HEK293 (cell line): ENCODE results near the gene PURB.
A peak's percentile ranks its signal among the peaks of the same experiment; 100 is the strongest.

Experiments used
- CTCF ChIA-PET: fragments of 350-600 bp; formaldehyde crosslinking; extraction: SDS; loops from one replicate; lab custom pipeline; 2021; ENCODE audit warnings: antibody characterized with exemption; lab: Yijun Ruan, JAX
- POLR2A ChIA-PET: fragments of 300-600 bp; formaldehyde crosslinking; extraction: SDS; loops from one replicate; lab custom pipeline; 2020; ENCODE audit warnings: antibody characterized with exemption, inconsistent platforms; lab: Yijun Ruan, JAX
- H3K27ac ChIP-seq: fragments of 200-500 bp; sonication (Bioruptor generic); 2 replicates; pipeline ENCODE4 v1.5.1; 2014; ENCODE audit warnings: low read depth, low read length, control low read depth, inconsistent platforms; ENCODE audit errors: extremely low read depth
- H3K36me3 ChIP-seq, 2 experiments: fragments of 200-500 bp in 1 of 2; sonication (Bioruptor generic) in 1 of 2; 1 replicate in 1 of 2; 2 replicates in 1 of 2; pipeline ENCODE4 v1.5.1; 2014 to 2017; ENCODE audit warnings: inconsistent platforms in 2 of 2, low read length in 2 of 2; ENCODE audit not compliant: control insufficient read depth in 2 of 2, insufficient read depth in 1 of 2
- H3K4me1 ChIP-seq: fragments of 200-500 bp; sonication (Bioruptor generic); 2 replicates; pipeline ENCODE4 v1.5.1; 2014; ENCODE audit warnings: mild to moderate bottlenecking, low read length, inconsistent platforms; ENCODE audit not compliant: control insufficient read depth, insufficient read depth
- H3K4me3 ChIP-seq: 2 replicates; pipeline ENCODE4 v1.5.1; 2011; ENCODE audit warnings: low read depth, mild to moderate bottlenecking, control low read depth, low read length, moderate library complexity
- H3K9me3 ChIP-seq: fragments of 200-500 bp; sonication (Bioruptor generic); 2 replicates; pipeline ENCODE4 v1.5.1; 2014; ENCODE audit warnings: low read depth, low read length, inconsistent platforms; ENCODE audit not compliant: control insufficient read depth, insufficient read depth
- GLI2 ChIP-seq: fragments of 450-650 bp; formaldehyde crosslinking; IDR thresholded peaks from 2 replicates; pipeline ENCODE4; 2017; ENCODE audit warnings: missing biosample characterization, missing genetic modification characterization, low read depth, borderline replicate concordance
- GLIS1 ChIP-seq: fragments of 450-650 bp; formaldehyde crosslinking; IDR thresholded peaks from 2 replicates; pipeline ENCODE4 v1.5.1; 2016; ENCODE audit warnings: missing biosample characterization, missing genetic modification characterization
- IKZF3 ChIP-seq: fragments of 450-650 bp; IDR thresholded peaks from 2 replicates; pipeline ENCODE4 v1.5.0; 2018; ENCODE audit warnings: missing biosample characterization, mild to moderate bottlenecking, missing genetic modification characterization, moderate library complexity
- SP2 ChIP-seq: fragments of 450-650 bp; formaldehyde crosslinking; IDR thresholded peaks from 2 replicates; pipeline ENCODE4 v1.5.1; 2016; ENCODE audit warnings: missing biosample characterization, missing genetic modification characterization
- TCF7L2 ChIP-seq: IDR thresholded peaks from 2 replicates; pipeline ENCODE4 v1.6.1; 2011; ENCODE audit warnings: low read depth, mild to moderate bottlenecking, inconsistent platforms, low read length, moderate library complexity, borderline replicate concordance
- WT1 ChIP-seq: fragments of 450-650 bp; formaldehyde crosslinking; IDR thresholded peaks from 2 replicates; pipeline ENCODE4 v1.5.1; 2016; ENCODE audit warnings: missing biosample characterization, missing genetic modification characterization
- YY1 ChIP-seq: fragments of 450-650 bp; formaldehyde crosslinking; IDR thresholded peaks from 2 replicates; pipeline ENCODE4 v1.5.1; 2018; ENCODE audit warnings: missing biosample characterization, missing genetic modification characterization
- ZBTB1 ChIP-seq: fragments of 450-650 bp; formaldehyde crosslinking; IDR thresholded peaks from 2 replicates; pipeline ENCODE4 v1.5.1; 2016; ENCODE audit warnings: missing biosample characterization, missing genetic modification characterization
- ZBTB17 ChIP-seq: fragments of 450-650 bp; formaldehyde crosslinking; IDR thresholded peaks from 2 replicates; pipeline ENCODE4 v1.5.1; 2016; ENCODE audit warnings: missing biosample characterization, missing genetic modification characterization
- ZFHX2 ChIP-seq: fragments of 450-650 bp; formaldehyde crosslinking; conservative IDR thresholded peaks from 2 replicates; pipeline ENCODE4 v1.5.1; 2016; ENCODE audit warnings: missing biosample characterization, missing genetic modification characterization
- ZIC2 ChIP-seq: fragments of 450-650 bp; formaldehyde crosslinking; IDR thresholded peaks from 2 replicates; pipeline ENCODE4 v1.5.1; 2016; ENCODE audit warnings: missing biosample characterization, missing genetic modification characterization
- ZNF302 ChIP-seq: fragments of 450-650 bp; formaldehyde crosslinking; IDR thresholded peaks from 2 replicates; pipeline ENCODE4 v1.5.1; 2016; ENCODE audit warnings: missing biosample characterization, missing genetic modification characterization, low read depth
- ZNF335 ChIP-seq: fragments of 450-650 bp; formaldehyde crosslinking; conservative IDR thresholded peaks from 2 replicates; pipeline ENCODE4 v1.5.1; 2016; ENCODE audit warnings: missing biosample characterization, missing genetic modification characterization
- ZNF664 ChIP-seq: fragments of 450-650 bp; formaldehyde crosslinking; IDR thresholded peaks from 2 replicates; pipeline ENCODE4 v1.5.1; 2016; ENCODE audit warnings: missing biosample characterization, missing genetic modification characterization
- ZNF791 ChIP-seq: fragments of 450-650 bp; formaldehyde crosslinking; IDR thresholded peaks from 2 replicates; pipeline ENCODE4 v1.5.1; 2016; ENCODE audit warnings: missing biosample characterization, missing genetic modification characterization
- TF ChIP-seq, protein P1 (sequence below): fragments of 450-650 bp; formaldehyde crosslinking; IDR thresholded peaks from 2 replicates; pipeline ENCODE4 v1.5.1; 2016; ENCODE audit warnings: missing biosample characterization, missing genetic modification characterization
- TF ChIP-seq, protein P2 (sequence below): fragments of 450-650 bp; formaldehyde crosslinking; IDR thresholded peaks from 2 replicates; pipeline ENCODE4 v1.5.1; 2016; ENCODE audit warnings: missing biosample characterization, missing genetic modification characterization
- TF ChIP-seq, protein P3 (sequence below): fragments of 450-650 bp; formaldehyde crosslinking; IDR thresholded peaks from 2 replicates; pipeline ENCODE4 v1.5.1; 2017; ENCODE audit warnings: missing biosample characterization, mild to moderate bottlenecking, missing genetic modification characterization, moderate library complexity
- TF ChIP-seq, protein P4 (sequence below): fragments of 450-650 bp; formaldehyde crosslinking; IDR thresholded peaks from 2 replicates; pipeline ENCODE4 v1.5.1; 2016; ENCODE audit warnings: missing biosample characterization, missing genetic modification characterization
- TF ChIP-seq, protein P5 (sequence below): fragments of 450-650 bp; formaldehyde crosslinking; IDR thresholded peaks from 2 replicates; pipeline ENCODE4 v1.5.1; 2016; ENCODE audit warnings: missing biosample characterization, missing genetic modification characterization

The PURB gene

DNA sequence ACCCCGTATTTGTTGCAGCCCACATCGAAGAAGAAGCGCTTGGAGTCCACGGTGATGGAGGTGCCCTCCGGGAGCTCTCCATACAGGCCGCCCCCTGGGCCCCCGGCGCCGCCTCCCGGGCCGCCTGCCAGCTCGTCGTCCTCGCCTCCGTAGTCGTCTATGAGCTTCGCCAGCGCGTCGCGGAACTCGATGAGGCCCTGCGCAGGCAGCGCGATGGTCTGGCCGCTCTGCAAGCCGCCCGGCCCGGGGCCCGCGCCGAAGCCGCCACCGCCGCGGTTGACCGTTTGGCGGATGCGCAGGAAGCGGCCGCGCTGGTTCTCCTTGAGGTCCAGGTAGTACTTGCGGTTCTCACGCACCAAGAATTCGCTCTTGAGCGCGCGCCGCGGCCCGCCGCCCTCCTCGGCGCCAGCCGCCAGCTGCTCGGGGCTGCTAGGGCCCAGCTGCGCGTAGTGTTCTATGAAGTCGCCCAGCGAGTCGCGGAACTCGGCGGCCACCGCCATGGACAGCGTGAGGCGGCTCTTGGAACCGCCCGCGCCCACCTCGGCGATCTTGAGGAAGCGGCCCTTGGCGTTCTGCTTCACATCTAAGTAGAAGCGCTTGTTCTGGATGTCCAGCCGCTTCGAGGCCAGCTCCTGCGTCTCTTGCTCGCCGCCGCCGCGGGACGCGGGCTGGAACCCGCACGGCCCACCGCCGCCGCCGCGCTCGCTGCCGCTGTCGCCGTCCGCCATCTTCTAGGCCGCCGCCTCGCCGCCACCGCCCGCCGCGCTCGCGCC is 523 bp downstream of the PURB start (continued):
- TF ChIP-seq, protein P1, sequence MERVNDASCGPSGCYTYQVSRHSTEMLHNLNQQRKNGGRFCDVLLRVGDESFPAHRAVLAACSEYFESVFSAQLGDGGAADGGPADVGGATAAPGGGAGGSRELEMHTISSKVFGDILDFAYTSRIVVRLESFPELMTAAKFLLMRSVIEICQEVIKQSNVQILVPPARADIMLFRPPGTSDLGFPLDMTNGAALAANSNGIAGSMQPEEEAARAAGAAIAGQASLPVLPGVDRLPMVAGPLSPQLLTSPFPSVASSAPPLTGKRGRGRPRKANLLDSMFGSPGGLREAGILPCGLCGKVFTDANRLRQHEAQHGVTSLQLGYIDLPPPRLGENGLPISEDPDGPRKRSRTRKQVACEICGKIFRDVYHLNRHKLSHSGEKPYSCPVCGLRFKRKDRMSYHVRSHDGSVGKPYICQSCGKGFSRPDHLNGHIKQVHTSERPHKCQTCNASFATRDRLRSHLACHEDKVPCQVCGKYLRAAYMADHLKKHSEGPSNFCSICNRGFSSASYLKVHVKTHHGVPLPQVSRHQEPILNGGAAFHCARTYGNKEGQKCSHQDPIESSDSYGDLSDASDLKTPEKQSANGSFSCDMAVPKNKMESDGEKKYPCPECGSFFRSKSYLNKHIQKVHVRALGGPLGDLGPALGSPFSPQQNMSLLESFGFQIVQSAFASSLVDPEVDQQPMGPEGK, result peak; percentile 39; the same call in 1 of the 2 replicates
- no peak for TF ChIP-seq ZNF664 (tag by site-specific recombination)
- TF ChIP-seq YY1 (tag by site-specific recombination), result peak; percentile 33; the same call in 1 of the 2 replicates
- peak; percentile 19; the same call in 1 of the 2 replicates for TF ChIP-seq ZIC2 (tag by site-specific recombination)
- TF ChIP-seq, protein P2, sequence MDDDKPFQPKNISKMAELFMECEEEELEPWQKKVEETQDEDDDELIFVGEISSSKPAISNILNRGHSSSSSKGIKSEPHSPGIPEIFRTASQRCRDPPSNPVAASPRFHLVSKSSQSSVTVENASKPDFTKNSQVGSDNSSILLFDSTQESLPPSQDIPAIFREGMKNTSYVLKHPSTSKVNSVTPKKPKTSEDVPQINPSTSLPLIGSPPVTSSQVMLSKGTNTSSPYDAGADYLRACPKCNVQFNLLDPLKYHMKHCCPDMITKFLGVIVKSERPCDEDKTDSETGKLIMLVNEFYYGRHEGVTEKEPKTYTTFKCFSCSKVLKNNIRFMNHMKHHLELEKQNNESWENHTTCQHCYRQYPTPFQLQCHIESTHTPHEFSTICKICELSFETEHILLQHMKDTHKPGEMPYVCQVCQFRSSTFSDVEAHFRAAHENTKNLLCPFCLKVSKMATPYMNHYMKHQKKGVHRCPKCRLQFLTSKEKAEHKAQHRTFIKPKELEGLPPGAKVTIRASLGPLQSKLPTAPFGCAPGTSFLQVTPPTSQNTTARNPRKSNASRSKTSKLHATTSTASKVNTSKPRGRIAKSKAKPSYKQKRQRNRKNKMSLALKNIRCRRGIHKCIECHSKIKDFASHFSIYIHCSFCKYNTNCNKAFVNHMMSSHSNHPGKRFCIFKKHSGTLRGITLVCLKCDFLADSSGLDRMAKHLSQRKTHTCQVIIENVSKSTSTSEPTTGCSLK (tag by site-specific recombination), result no peak
- peak; percentile 36 for TF ChIP-seq SP2 (tag by site-specific recombination)
- TF ChIP-seq, protein P3, sequence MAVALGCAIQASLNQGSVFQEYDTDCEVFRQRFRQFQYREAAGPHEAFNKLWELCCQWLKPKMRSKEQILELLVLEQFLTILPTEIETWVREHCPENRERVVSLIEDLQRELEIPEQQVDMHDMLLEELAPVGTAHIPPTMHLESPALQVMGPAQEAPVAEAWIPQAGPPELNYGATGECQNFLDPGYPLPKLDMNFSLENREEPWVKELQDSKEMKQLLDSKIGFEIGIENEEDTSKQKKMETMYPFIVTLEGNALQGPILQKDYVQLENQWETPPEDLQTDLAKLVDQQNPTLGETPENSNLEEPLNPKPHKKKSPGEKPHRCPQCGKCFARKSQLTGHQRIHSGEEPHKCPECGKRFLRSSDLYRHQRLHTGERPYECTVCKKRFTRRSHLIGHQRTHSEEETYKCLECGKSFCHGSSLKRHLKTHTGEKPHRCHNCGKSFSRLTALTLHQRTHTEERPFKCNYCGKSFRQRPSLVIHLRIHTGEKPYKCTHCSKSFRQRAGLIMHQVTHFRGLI, result 0 out of 2 replicates have a peak, but pooled peaks have one; percentile 5
- TF ChIP-seq, protein P4, sequence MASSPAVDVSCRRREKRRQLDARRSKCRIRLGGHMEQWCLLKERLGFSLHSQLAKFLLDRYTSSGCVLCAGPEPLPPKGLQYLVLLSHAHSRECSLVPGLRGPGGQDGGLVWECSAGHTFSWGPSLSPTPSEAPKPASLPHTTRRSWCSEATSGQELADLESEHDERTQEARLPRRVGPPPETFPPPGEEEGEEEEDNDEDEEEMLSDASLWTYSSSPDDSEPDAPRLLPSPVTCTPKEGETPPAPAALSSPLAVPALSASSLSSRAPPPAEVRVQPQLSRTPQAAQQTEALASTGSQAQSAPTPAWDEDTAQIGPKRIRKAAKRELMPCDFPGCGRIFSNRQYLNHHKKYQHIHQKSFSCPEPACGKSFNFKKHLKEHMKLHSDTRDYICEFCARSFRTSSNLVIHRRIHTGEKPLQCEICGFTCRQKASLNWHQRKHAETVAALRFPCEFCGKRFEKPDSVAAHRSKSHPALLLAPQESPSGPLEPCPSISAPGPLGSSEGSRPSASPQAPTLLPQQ (tag by site-specific recombination), result peak; percentile 57; the same call in 1 of the 2 replicates
- TF ChIP-seq ZBTB17, result peak; percentile 54; the same call in 1 of the 2 replicates
- TF ChIP-seq GLI2 (tag by site-specific recombination), result no peak
- TF ChIP-seq ZBTB1 (tag by site-specific recombination), result no peak
- TF ChIP-seq WT1 (tag by site-specific recombination), result no peak
- no peak for TF ChIP-seq ZFHX2 (tag by site-specific recombination)
- peak; percentile 91 for TF ChIP-seq ZNF335

DNA sequence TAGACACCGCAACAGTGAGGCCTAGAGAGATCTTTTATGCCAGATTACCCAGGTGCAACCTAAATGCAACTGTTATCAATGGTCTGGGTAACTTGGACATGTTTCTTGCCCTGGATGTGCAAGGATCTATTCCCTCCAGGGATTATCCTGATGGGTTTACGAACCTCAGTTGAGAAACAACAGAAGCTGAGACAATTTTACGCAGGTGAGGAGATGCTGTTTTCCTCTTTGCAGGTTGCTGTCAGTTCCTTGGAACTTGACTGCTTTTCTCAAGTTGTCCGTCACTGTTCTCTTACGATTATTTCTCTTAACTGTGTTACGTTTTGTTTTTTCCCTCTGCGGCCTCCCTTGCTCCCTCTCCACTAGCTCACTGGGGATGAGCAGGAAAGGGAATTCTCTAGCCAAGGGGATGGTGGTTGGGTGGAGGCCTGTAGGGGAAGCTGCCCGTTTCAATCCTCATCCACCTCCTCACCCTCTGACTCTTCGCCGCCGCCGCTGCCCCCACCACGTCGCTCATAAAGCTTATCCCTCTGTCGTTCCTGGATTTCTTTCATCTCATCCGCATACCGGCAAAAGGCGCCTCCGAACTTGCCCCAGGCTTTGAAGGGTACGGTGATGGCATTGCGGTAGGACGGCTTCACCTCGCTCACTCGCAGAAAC is 1.2 kb downstream of the PURB start:
- POLR2A ChIA-PET, result interaction anchor here (1.1 to 3.6 kb wide), 8 partner anchors 7 to 309 kb away, joined by 3 to 33 read pairs (median 4); partner anchors contain the start of genes H2AZ2 and OGDH
- no peak for TF ChIP-seq GLIS1 (tag by site-specific recombination)
- peak; percentile 37; the same call in 1 of the 2 replicates for TF ChIP-seq TCF7L2
- peak; percentile 15; the same call in 1 of the 2 replicates for TF ChIP-seq IKZF3 (tag by site-specific recombination)
- no peak for TF ChIP-seq ZNF791 (tag by site-specific recombination)
- TF ChIP-seq, protein P5, sequence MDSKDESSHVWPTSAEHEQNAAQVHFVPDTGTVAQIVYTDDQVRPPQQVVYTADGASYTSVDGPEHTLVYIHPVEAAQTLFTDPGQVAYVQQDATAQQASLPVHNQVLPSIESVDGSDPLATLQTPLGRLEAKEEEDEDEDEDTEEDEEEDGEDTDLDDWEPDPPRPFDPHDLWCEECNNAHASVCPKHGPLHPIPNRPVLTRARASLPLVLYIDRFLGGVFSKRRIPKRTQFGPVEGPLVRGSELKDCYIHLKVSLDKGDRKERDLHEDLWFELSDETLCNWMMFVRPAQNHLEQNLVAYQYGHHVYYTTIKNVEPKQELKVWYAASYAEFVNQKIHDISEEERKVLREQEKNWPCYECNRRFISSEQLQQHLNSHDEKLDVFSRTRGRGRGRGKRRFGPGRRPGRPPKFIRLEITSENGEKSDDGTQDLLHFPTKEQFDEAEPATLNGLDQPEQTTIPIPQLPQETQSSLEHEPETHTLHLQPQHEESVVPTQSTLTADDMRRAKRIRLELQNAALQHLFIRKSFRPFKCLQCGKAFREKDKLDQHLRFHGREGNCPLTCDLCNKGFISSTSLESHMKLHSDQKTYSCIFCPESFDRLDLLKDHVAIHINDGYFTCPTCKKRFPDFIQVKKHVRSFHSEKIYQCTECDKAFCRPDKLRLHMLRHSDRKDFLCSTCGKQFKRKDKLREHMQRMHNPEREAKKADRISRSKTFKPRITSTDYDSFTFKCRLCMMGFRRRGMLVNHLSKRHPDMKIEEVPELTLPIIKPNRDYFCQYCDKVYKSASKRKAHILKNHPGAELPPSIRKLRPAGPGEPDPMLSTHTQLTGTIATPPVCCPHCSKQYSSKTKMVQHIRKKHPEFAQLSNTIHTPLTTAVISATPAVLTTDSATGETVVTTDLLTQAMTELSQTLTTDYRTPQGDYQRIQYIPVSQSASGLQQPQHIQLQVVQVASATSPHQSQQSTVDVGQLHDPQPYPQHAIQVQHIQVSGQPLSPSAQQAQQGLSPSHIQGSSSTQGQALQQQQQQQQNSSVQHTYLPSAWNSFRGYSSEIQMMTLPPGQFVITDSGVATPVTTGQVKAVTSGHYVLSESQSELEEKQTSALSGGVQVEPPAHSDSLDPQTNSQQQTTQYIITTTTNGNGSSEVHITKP (tag by site-specific recombination), result 0 out of 2 replicates have a peak, but pooled peaks have one; percentile 10
- TF ChIP-seq ZNF302 (tag by site-specific recombination), result no peak
- no peak for TF ChIP-seq WT1 (tag by site-specific recombination)
- TF ChIP-seq, all 188 proteins: peak for 3
- Histone ChIP-seq H3K4me3 (peak overlapping the region; percentile 93), H3K36me3 (peaks cover 0 to 40% of the 10 kb centered on the region in 2 experiments; a peak in 2 of 3 replicates), H3K9me3 (no peaks in the 10 kb centered on the region), H3K27ac (peak overlapping the region; percentile 87), H3K4me1 (peaks cover 14% of the 10 kb centered on the region)
- CTCF ChIA-PET, result interaction anchor here (0.7 to 2.0 kb wide), 5 partner anchors 17 to 985 kb away, joined by 3 to 10 read pairs (median 3); no protein-coding TSS in a partner anchor
